WTC11 (cell line): ENCODE data around the gene RARRES2. TPM values are rescaled to one million over a fixed set of nuclear protein-coding genes. Genes with fewer than 3 reads are reported as not detected.
A peak's percentile ranks its signal among the peaks of the same experiment; 100 is the strongest.

ENCODE experiments used
- CREB1 ChIP-seq: sonication (generic); formaldehyde crosslinking; IDR thresholded peaks from 2 replicates; pipeline ENCODE4 v1.8.0; 2023; ENCODE audit warnings: mild to moderate bottlenecking, missing genetic modification reagents
- ELF4 ChIP-seq: sonication (generic); formaldehyde crosslinking; IDR thresholded peaks from 2 replicates; pipeline ENCODE4 v1.8.1; 2022; ENCODE audit warnings: low read depth, mild to moderate bottlenecking, moderate library complexity, missing genetic modification reagents
- IRF2 ChIP-seq: sonication (generic); formaldehyde crosslinking; IDR thresholded peaks from 2 replicates; pipeline ENCODE4 v1.8.0; 2022; ENCODE audit warnings: low read depth, missing genetic modification reagents, borderline replicate concordance
- JAZF1 ChIP-seq: fragments of 250-450 bp; sonication (Bioruptor Pico); IDR thresholded peaks from 2 replicates; pipeline ENCODE4 v1.9.0; 2021; ENCODE audit warnings: moderate library complexity, mild to moderate bottlenecking, inconsistent platforms
- NFATC4 ChIP-seq: fragments of 250-450 bp; sonication (Bioruptor Pico); IDR thresholded peaks from 2 replicates; pipeline ENCODE4 v1.9.0; 2021; ENCODE audit warnings: mild to moderate bottlenecking
- NFE2L1 ChIP-seq: sonication (generic); formaldehyde crosslinking; IDR thresholded peaks from 2 replicates; pipeline ENCODE4 v1.8.1; 2023; ENCODE audit warnings: missing genetic modification reagents
- NR3C1 ChIP-seq: sonication (generic); formaldehyde crosslinking; conservative IDR thresholded peaks from 2 replicates; pipeline ENCODE4 v1.8.1; 2023; ENCODE audit warnings: low read depth, mild to moderate bottlenecking, missing genetic modification reagents
- RELA ChIP-seq: sonication (generic); formaldehyde crosslinking; IDR thresholded peaks from 2 replicates; pipeline ENCODE4 v1.8.1; 2022; ENCODE audit warnings: missing genetic modification reagents, mild to moderate bottlenecking, borderline replicate concordance
- RORB ChIP-seq: fragments of 250-450 bp; sonication (Bioruptor Pico); IDR thresholded peaks from 2 replicates; pipeline ENCODE4 v1.9.0; 2021; ENCODE audit warnings: mild to moderate bottlenecking
- SMAD3 ChIP-seq: sonication (generic); formaldehyde crosslinking; IDR thresholded peaks from 2 replicates; pipeline ENCODE4 v1.8.0; 2022; ENCODE audit warnings: missing genetic modification reagents, mild to moderate bottlenecking, borderline replicate concordance
- SMAD4 ChIP-seq: sonication (generic); formaldehyde crosslinking; IDR thresholded peaks from 2 replicates; pipeline ENCODE4 v1.8.0; 2022; ENCODE audit warnings: mild to moderate bottlenecking, missing genetic modification reagents
- TEAD1 ChIP-seq: sonication (generic); formaldehyde crosslinking; IDR thresholded peaks from 2 replicates; pipeline ENCODE4 v1.8.0; 2022; ENCODE audit warnings: mild to moderate bottlenecking, missing genetic modification reagents
- TP53 ChIP-seq: sonication (generic); formaldehyde crosslinking; IDR thresholded peaks from 2 replicates; pipeline ENCODE4 v1.8.1; 2023; ENCODE audit warnings: mild to moderate bottlenecking, missing genetic modification reagents
- ZNF138 ChIP-seq: sonication (generic); formaldehyde crosslinking; conservative IDR thresholded peaks from 2 replicates; pipeline ENCODE4 v1.8.1; 2022; ENCODE audit warnings: mild to moderate bottlenecking, moderate library complexity, missing genetic modification reagents
- ZNF232 ChIP-seq: sonication (generic); formaldehyde crosslinking; IDR thresholded peaks from 2 replicates; pipeline ENCODE4 v1.8.0; 2022; ENCODE audit warnings: mild to moderate bottlenecking, missing genetic modification reagents
- ZNF263 ChIP-seq: sonication (generic); formaldehyde crosslinking; IDR thresholded peaks from 2 replicates; pipeline ENCODE4 v1.8.1; 2022; ENCODE audit warnings: low read depth, mild to moderate bottlenecking, moderate library complexity, missing genetic modification reagents
- ZNF396 ChIP-seq: fragments of 250-450 bp; sonication (Bioruptor Pico); IDR thresholded peaks from 2 replicates; pipeline ENCODE4 v1.8.0; 2021; ENCODE audit warnings: mild to moderate bottlenecking, moderate library complexity, borderline replicate concordance
- ZNF423 ChIP-seq: fragments of 250-450 bp; sonication (Bioruptor Pico); IDR thresholded peaks from 2 replicates; pipeline ENCODE4 v2.1.2; 2022; ENCODE audit warnings: mild to moderate bottlenecking, moderate library complexity
- total RNA-seq: library from RNA; stranded (reverse); gene quantifications from 3 replicates; pipeline ENCODE4 v1.2.3, GENCODE V29; 2021
- TF ChIP-seq, protein P1 (sequence below): fragments of 250-450 bp; sonication (Bioruptor Pico); IDR thresholded peaks from 2 replicates; pipeline ENCODE4 v1.9.0; 2021; ENCODE audit warnings: mild to moderate bottlenecking
- TF ChIP-seq, protein P2 (sequence below): fragments of 250-450 bp; sonication (Bioruptor Pico); IDR thresholded peaks from 2 replicates; pipeline ENCODE4 v1.9.0; 2021; ENCODE audit warnings: moderate library complexity, mild to moderate bottlenecking, inconsistent platforms, borderline replicate concordance
- TF ChIP-seq, protein P3 (sequence below): sonication (generic); formaldehyde crosslinking; IDR thresholded peaks from 2 replicates; pipeline ENCODE4 v1.8.0; 2022; ENCODE audit warnings: missing genetic modification reagents
- TF ChIP-seq, protein P4 (sequence below): sonication (generic); formaldehyde crosslinking; conservative IDR thresholded peaks from 2 replicates; pipeline ENCODE4 v1.8.1; 2023; ENCODE audit warnings: mild to moderate bottlenecking, low read depth, missing genetic modification reagents, moderate library complexity
- TF ChIP-seq, protein P5 (sequence below): fragments of 250-450 bp; sonication (Bioruptor Pico); IDR thresholded peaks from 2 replicates; pipeline ENCODE4 v1.9.0; 2021; ENCODE audit warnings: mild to moderate bottlenecking, borderline replicate concordance
- TF ChIP-seq, protein P6 (sequence below): sonication (generic); formaldehyde crosslinking; IDR thresholded peaks from 2 replicates; pipeline ENCODE4 v1.8.1; 2023; ENCODE audit warnings: mild to moderate bottlenecking, missing genetic modification reagents, moderate library complexity
- TF ChIP-seq, protein P7 (sequence below): sonication (generic); formaldehyde crosslinking; IDR thresholded peaks from 2 replicates; pipeline ENCODE4 v1.8.1; 2022; ENCODE audit warnings: low read depth, mild to moderate bottlenecking, moderate library complexity, missing genetic modification reagents, borderline replicate concordance

Gene RARRES2
- total RNA-seq, 1 experiment from 2014 or later = 230 TPM

DNA sequence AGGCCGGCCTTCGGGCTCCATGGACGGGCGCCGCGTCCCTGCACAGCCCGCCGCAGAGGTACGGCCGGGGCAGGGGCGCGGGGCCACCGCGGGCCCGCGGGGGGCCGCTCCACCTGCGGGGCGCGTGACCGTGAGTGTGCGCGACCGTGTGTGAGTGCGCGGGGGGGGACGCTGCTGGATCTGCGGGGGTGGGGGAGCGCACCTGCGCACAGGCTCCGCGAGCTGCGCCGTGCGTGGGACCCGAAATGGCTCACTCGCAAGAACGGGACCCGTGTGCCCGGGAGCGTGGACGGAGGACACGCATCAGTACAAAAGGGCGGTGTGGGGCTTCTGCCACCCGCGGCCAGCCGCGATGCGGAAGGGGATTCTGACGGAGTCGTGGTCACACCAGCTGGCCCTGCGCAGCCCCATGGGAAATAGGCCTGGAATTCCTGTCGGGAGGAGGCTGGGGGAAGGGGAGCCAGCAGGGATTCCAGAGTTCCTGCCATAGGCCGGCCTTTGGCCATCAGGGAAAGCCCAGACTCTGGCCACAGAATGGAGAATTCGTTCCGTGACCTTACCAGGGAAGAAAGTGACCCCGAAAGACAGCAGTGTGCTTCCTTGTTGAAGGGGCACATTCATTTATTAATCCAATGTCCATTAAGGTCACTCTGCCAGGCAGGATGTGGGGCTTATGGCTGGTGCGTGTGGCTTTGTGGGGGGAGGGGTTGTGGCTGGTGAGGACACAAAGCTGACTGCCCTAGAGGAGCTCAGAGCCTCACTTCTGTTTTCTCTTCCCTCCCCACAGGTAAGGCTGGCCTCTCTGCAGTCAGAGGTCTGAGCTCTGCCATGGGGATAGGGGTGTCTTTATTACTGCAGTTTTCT is 27.7 kb upstream of the RARRES2 start (continued):
- TF ChIP-seq NFE2L1 (CRISPR knock-in tag) (peak; percentile 54; the same call in 1 of the 2 replicates), SMAD4 (CRISPR knock-in tag) (no peak), NFATC4 (no peak), ZNF138 (CRISPR knock-in tag) (no peak), SMAD3 (0 out of 2 replicates have a peak, but pooled peaks have one; percentile 29), TP53 (CRISPR knock-in tag) (no peak), RORB (CRISPR knock-in tag) (no peak), TEAD1 (CRISPR knock-in tag) (peak; percentile 73; the same call in 1 of the 2 replicates), CREB1 (CRISPR knock-in tag) (no peak), RELA (CRISPR knock-in tag) (0 out of 2 replicates have a peak, but pooled peaks have one; percentile 54), ZNF396 (no peak), JAZF1 (CRISPR knock-in tag) (no peak), ELF4 (CRISPR knock-in tag) (no peak), ZNF232 (CRISPR knock-in tag) (no peak; the same call in 1 of the 2 replicates), ZNF263 (no peak), IRF2 (CRISPR knock-in tag) (no peak), NR3C1 (no peak), ZNF423 (no peak)
- TF ChIP-seq, protein P1, sequence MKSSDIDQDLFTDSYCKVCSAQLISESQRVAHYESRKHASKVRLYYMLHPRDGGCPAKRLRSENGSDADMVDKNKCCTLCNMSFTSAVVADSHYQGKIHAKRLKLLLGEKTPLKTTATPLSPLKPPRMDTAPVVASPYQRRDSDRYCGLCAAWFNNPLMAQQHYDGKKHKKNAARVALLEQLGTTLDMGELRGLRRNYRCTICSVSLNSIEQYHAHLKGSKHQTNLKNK (CRISPR knock-in tag) = no peak
- TF ChIP-seq, protein P2, sequence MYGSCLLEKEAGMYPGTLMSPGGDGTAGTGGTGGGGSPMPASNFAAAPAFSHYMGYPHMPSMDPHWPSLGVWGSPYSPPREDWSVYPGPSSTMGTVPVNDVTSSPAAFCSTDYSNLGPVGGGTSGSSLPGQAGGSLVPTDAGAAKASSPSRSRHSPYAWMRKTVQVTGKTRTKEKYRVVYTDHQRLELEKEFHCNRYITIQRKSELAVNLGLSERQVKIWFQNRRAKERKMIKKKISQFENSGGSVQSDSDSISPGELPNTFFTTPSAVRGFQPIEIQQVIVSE = no peak
- TF ChIP-seq, protein P3, sequence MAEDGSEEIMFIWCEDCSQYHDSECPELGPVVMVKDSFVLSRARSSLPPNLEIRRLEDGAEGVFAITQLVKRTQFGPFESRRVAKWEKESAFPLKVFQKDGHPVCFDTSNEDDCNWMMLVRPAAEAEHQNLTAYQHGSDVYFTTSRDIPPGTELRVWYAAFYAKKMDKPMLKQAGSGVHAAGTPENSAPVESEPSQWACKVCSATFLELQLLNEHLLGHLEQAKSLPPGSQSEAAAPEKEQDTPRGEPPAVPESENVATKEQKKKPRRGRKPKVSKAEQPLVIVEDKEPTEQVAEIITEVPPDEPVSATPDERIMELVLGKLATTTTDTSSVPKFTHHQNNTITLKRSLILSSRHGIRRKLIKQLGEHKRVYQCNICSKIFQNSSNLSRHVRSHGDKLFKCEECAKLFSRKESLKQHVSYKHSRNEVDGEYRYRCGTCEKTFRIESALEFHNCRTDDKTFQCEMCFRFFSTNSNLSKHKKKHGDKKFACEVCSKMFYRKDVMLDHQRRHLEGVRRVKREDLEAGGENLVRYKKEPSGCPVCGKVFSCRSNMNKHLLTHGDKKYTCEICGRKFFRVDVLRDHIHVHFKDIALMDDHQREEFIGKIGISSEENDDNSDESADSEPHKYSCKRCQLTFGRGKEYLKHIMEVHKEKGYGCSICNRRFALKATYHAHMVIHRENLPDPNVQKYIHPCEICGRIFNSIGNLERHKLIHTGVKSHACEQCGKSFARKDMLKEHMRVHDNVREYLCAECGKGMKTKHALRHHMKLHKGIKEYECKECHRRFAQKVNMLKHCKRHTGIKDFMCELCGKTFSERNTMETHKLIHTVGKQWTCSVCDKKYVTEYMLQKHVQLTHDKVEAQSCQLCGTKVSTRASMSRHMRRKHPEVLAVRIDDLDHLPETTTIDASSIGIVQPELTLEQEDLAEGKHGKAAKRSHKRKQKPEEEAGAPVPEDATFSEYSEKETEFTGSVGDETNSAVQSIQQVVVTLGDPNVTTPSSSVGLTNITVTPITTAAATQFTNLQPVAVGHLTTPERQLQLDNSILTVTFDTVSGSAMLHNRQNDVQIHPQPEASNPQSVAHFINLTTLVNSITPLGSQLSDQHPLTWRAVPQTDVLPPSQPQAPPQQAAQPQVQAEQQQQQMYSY (CRISPR knock-in tag) = no peak
- TF ChIP-seq, protein P4, sequence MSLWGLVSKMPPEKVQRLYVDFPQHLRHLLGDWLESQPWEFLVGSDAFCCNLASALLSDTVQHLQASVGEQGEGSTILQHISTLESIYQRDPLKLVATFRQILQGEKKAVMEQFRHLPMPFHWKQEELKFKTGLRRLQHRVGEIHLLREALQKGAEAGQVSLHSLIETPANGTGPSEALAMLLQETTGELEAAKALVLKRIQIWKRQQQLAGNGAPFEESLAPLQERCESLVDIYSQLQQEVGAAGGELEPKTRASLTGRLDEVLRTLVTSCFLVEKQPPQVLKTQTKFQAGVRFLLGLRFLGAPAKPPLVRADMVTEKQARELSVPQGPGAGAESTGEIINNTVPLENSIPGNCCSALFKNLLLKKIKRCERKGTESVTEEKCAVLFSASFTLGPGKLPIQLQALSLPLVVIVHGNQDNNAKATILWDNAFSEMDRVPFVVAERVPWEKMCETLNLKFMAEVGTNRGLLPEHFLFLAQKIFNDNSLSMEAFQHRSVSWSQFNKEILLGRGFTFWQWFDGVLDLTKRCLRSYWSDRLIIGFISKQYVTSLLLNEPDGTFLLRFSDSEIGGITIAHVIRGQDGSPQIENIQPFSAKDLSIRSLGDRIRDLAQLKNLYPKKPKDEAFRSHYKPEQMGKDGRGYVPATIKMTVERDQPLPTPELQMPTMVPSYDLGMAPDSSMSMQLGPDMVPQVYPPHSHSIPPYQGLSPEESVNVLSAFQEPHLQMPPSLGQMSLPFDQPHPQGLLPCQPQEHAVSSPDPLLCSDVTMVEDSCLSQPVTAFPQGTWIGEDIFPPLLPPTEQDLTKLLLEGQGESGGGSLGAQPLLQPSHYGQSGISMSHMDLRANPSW (CRISPR knock-in tag) = no peak
- TF ChIP-seq, protein P5, sequence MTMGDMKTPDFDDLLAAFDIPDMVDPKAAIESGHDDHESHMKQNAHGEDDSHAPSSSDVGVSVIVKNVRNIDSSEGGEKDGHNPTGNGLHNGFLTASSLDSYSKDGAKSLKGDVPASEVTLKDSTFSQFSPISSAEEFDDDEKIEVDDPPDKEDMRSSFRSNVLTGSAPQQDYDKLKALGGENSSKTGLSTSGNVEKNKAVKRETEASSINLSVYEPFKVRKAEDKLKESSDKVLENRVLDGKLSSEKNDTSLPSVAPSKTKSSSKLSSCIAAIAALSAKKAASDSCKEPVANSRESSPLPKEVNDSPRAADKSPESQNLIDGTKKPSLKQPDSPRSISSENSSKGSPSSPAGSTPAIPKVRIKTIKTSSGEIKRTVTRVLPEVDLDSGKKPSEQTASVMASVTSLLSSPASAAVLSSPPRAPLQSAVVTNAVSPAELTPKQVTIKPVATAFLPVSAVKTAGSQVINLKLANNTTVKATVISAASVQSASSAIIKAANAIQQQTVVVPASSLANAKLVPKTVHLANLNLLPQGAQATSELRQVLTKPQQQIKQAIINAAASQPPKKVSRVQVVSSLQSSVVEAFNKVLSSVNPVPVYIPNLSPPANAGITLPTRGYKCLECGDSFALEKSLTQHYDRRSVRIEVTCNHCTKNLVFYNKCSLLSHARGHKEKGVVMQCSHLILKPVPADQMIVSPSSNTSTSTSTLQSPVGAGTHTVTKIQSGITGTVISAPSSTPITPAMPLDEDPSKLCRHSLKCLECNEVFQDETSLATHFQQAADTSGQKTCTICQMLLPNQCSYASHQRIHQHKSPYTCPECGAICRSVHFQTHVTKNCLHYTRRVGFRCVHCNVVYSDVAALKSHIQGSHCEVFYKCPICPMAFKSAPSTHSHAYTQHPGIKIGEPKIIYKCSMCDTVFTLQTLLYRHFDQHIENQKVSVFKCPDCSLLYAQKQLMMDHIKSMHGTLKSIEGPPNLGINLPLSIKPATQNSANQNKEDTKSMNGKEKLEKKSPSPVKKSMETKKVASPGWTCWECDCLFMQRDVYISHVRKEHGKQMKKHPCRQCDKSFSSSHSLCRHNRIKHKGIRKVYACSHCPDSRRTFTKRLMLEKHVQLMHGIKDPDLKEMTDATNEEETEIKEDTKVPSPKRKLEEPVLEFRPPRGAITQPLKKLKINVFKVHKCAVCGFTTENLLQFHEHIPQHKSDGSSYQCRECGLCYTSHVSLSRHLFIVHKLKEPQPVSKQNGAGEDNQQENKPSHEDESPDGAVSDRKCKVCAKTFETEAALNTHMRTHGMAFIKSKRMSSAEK (CRISPR knock-in tag) = 0 out of 2 replicates have a peak, but pooled peaks have one; percentile 6
- TF ChIP-seq, protein P6, sequence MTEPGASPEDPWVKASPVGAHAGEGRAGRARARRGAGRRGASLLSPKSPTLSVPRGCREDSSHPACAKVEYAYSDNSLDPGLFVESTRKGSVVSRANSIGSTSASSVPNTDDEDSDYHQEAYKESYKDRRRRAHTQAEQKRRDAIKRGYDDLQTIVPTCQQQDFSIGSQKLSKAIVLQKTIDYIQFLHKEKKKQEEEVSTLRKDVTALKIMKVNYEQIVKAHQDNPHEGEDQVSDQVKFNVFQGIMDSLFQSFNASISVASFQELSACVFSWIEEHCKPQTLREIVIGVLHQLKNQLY (CRISPR knock-in tag) = no peak
- TF ChIP-seq, protein P7, sequence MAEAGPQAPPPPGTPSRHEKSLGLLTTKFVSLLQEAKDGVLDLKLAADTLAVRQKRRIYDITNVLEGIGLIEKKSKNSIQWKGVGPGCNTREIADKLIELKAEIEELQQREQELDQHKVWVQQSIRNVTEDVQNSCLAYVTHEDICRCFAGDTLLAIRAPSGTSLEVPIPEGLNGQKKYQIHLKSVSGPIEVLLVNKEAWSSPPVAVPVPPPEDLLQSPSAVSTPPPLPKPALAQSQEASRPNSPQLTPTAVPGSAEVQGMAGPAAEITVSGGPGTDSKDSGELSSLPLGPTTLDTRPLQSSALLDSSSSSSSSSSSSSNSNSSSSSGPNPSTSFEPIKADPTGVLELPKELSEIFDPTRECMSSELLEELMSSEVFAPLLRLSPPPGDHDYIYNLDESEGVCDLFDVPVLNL (CRISPR knock-in tag) = 0 out of 2 replicates have a peak, but pooled peaks have one; percentile 19
